ENCODE results near the gene SLC6A17. TPM values are rescaled to one million over a fixed set of nuclear protein-coding genes. Genes with fewer than 3 reads are reported as not detected.
A peak's percentile ranks its signal among the peaks of the same experiment; 100 is the strongest.

Gene SLC6A17
- total RNA-seq, result under 1 TPM in 1 of 2 donors, not detected in 1; 0.19 TPM

DNA sequence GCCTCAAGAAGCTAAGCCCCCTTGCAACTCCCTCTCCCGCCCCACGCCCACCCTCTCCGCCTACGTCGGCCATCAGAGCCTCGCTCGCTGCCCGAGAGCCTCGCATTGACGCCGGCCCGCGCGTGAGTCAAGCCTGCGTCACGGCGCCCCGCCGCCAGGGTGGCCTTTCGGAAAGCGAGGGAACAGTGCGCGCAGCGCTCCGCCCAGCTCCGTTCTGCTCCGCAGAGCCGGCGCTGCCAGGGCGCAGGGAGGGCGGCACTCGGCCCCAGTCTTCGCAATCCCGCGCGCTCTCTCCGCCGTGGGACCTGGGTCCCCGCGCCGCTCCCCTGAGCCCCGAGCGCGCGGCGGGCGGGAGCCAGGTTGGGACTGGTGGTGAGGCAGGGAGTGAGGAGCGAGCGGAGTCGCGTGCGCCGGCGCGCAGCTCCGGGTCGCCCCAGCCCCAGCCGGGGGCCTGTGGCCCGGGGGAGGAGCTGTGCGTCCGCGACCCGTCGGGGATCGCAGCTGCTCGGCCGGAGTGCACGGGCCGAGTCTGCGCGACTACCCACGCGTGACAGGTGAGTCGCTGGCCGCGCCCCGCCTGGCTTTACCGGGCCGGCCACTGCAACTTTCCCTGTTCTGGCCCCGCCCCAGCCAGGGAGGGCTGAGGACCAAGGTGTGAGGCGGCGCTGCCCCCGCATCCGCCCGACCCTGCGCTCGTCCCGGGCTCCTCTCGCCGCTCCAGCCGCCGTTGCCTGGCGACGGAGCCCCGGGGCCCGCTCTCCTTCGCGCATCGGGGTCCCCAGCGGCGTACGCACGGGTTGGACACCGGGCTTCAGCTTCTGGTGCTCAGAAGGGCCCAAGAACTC lies at the start of gene SLC6A17:
TSS of gene SLC6A17 (plus strand) at position 165 of the 845 bp plus-strand sequence. CDS start 16,436 bp downstream, outside the sequence.
- no peak within 1 kb of the TSS for H3K9ac ChIP-seq (ENCODE audit: low read depth in 2 of 2, low read length in 2 of 2)
- no peak for DNase-seq

DNA sequence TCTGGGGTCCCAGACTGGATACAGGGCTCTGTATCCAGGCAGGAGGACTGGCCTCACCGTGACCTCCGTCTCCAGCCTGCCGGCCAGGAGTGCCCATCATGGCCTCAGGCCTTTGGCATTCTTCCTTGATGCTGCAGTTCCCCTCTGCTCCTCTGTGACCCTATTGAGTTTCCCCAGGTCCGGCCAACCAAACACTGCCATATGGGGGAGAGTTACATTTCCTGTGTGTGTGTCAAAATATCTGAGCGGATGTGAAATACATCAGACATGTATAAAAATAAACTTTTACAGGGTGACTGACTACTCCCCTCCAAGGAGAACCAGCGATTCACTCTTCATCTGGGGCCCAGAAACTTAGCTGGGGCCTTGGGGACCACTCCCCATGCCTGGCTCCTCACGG lies 48.2 kb upstream of the SLC6A17 start:
- no peak for DNase-seq
- H3K27me3 ChIP-seq, result no peaks in the 10 kb centered on the region
- no peaks in the 10 kb centered on the region for H3K36me3 ChIP-seq
- H3K4me1 ChIP-seq, result no peaks in the 10 kb centered on the region
- intact Hi-C loops (cut with DNase I), result no loop called here
- H3K27ac ChIP-seq, result no peak overlapping the region
- H3K9me3 ChIP-seq, result no peaks in the 10 kb centered on the region
- H3K4me3 ChIP-seq, result no peak overlapping the region
- no peak overlapping the region for H3K9ac ChIP-seq (ENCODE audit: low read depth in 2 of 2, low read length in 2 of 2)
- TF ChIP-seq, protein P1, sequence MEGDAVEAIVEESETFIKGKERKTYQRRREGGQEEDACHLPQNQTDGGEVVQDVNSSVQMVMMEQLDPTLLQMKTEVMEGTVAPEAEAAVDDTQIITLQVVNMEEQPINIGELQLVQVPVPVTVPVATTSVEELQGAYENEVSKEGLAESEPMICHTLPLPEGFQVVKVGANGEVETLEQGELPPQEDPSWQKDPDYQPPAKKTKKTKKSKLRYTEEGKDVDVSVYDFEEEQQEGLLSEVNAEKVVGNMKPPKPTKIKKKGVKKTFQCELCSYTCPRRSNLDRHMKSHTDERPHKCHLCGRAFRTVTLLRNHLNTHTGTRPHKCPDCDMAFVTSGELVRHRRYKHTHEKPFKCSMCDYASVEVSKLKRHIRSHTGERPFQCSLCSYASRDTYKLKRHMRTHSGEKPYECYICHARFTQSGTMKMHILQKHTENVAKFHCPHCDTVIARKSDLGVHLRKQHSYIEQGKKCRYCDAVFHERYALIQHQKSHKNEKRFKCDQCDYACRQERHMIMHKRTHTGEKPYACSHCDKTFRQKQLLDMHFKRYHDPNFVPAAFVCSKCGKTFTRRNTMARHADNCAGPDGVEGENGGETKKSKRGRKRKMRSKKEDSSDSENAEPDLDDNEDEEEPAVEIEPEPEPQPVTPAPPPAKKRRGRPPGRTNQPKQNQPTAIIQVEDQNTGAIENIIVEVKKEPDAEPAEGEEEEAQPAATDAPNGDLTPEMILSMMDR (IDR thresholded peaks at IDR 0.05), result no peak

More for the DNA sequence above, at the start of gene SLC6A17:
- no peaks in the 10 kb centered on the region for H3K36me3 ChIP-seq
- no peaks in the 10 kb centered on the region for H3K9me3 ChIP-seq
- TF ChIP-seq, protein P1 (IDR thresholded peaks at IDR 0.05), result no peak
- H3K4me3 ChIP-seq, result no peak within 1 kb of the TSS
- peaks cover 25% of the 10 kb centered on the region for H3K27me3 ChIP-seq
- H3K27ac ChIP-seq, result no peak within 1 kb of the TSS
- intact Hi-C loops (cut with DNase I), result no loop called here
- no peaks in the 10 kb centered on the region for H3K4me1 ChIP-seq

DNA sequence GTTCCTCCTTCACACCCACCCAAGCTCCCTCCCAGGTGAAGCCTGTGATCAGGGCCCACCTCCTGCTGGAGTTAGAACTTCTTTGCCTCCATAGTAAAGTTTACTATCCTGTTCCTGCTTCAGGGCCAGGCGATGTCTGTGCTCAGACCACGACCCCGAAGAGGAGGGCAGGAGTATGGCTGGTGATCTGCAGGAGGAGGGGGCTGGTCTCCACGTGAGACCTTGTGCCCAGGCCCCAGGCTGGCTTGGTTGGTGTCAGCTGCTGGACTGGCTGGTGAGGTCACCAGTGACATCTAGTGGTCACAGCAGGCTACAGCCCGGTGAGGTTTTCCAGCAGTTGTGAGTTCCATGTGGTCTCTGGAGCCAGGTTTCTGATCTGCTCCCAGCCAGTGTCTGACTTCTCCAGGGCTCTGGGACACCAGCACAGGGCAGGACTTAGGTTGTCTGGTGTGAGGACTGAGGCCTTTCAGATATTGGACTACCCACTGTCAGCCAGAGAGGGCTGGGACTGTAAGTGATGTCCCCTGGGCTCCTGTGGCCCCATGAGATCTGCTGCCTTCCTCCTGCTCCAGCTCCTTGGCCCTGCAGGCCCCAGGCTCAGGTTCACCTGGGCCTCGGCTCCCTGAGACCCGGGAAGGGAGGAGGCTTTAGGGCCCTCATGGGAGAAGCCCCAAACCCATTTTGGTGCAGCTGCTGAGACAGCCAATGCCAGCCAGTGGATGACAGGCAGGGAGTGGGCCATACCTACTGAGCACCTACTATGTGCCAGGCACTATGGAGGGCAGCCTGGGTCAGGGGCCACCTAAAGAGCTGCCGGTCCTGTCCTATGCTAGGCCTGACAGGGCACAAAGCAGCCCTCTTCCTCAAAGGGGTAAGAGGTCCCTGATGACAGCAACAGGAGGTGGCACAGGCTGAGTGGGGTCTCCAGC lies 44.0 kb upstream of the SLC6A17 start:
- Histone ChIP-seq H3K4me1 (no peaks in the 10 kb centered on the region), H3K27ac (no peak overlapping the region), H3K36me3 (no peaks in the 10 kb centered on the region), H3K9me3 (no peaks in the 10 kb centered on the region), H3K4me3 (no peak overlapping the region), H3K27me3 (no peaks in the 10 kb centered on the region), H3K9ac (ENCODE audit: low read depth in 2 of 2, low read length in 2 of 2) (no peak overlapping the region)
- TF ChIP-seq, protein P1 (IDR thresholded peaks at IDR 0.05), result peak; percentile 94
- peak; percentile 62 for DNase-seq
- intact Hi-C loops (cut with DNase I), result no loop called here

DNA sequence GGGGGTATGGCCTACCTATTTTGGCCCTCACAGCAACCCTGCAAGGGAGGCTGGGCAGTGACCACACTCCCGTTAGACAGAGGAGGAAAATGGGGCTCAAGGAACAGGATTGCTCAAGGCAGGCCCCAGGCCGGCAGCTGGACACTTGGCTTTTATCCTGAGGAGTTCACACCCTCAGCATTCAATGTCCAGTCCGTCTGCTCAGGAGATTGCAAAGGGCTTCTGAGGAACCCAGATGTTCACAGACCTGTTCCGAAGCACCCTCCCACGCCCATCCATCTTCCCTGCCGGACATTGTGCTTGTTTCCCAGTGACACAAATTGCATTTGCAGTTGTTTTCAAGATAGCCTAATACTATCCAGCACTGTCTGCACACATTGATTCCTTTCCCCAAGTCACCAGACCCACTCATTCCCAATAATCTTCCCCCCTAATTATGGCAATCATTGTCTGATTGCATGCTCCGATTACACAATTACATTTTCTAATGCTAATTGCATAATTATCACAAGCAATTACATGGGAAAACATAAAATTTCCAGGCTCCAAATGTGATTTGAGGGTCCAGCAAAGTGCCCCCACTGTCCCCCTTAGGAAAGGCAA lies 42.3 kb upstream of the SLC6A17 start:
- Histone ChIP-seq H3K9ac (ENCODE audit: low read depth in 2 of 2, low read length in 2 of 2) (no peak overlapping the region), H3K27me3 (no peaks in the 10 kb centered on the region), H3K4me1 (no peaks in the 10 kb centered on the region), H3K27ac (no peak overlapping the region), H3K9me3 (no peaks in the 10 kb centered on the region), H3K4me3 (no peak overlapping the region), H3K36me3 (no peaks in the 10 kb centered on the region)
- intact Hi-C loops (cut with DNase I), result no loop called here
- DNase-seq, result no peak
- TF ChIP-seq, protein P1 (IDR thresholded peaks at IDR 0.05), result no peak

DNA sequence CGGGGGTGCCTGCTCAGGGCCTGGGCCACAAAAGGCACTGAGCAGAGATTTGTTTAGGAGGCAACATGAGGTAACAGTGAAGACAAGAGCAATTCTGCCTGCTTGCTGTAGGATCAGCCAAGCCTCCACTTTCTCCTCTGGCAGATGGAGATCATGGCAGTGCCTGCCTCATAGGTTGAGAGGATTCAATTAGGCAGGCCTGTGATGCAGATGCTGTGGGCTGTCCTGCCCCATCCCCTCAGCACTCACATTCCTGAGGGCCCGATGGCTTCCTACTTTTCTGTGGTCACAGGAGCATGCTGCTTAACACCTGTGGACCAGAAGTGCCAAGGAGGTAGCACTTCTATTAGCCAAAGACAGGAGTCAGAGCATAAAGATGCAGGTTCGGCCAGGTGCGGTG lies 39.2 kb upstream of the SLC6A17 start:
- no peak overlapping the region for H3K9ac ChIP-seq (ENCODE audit: low read depth in 2 of 2, low read length in 2 of 2)
- H3K4me1 ChIP-seq, result no peaks in the 10 kb centered on the region
- DNase-seq, result no peak
- H3K36me3 ChIP-seq, result no peaks in the 10 kb centered on the region
- TF ChIP-seq, protein P1 (IDR thresholded peaks at IDR 0.05), result no peak
- H3K4me3 ChIP-seq, result no peak overlapping the region
- intact Hi-C loops (cut with DNase I), result no loop called here
- H3K27me3 ChIP-seq, result no peaks in the 10 kb centered on the region
- no peak overlapping the region for H3K27ac ChIP-seq
- H3K9me3 ChIP-seq, result no peaks in the 10 kb centered on the region

All from colonic mucosa (tissue), 4 donors.